WTC11 (cell line): Measurements from ENCODE around the gene DYDC1. TPM values are rescaled to one million over a fixed set of nuclear protein-coding genes. Genes with fewer than 3 reads are reported as not detected.

Experiments used
- ATAC-seq: fragments of 200-7000 bp; cut with Tn5 transposase; 2 replicates; pipeline ENCODE4 v1.10.0; 2021; ENCODE audit warnings: mild to moderate bottlenecking, moderate library complexity
- CTCF ChIA-PET: fragments of 300-600 bp; sonication (Branson Sonifier 250); formaldehyde crosslinking; loops from one replicate; lab custom pipeline; 2021; ENCODE audit warnings: antibody characterized with exemption; lab: Charles Lee
- POLR2A ChIA-PET: fragments of 350-600 bp; sonication (Branson Sonifier 250); formaldehyde crosslinking; loops from one replicate; lab custom pipeline; 2021; ENCODE audit warnings: antibody characterized with exemption; lab: Charles Lee
- DNase-seq: peaks from one replicate; pipeline ENCODE4 v3.0.0; 2021; ENCODE audit warnings: low spot score
- H3K27ac Mint-ChIP-seq: 2 replicates; pipeline ENCODE4 v1.8.0; 2021; ENCODE audit warnings: mixed read lengths
- H3K27me3 Mint-ChIP-seq: 2 replicates; pipeline ENCODE4 v1.8.0; 2021; ENCODE audit warnings: low read depth, mild to moderate bottlenecking, moderate library complexity, mixed read lengths
- H3K36me3 Mint-ChIP-seq: 2 replicates; pipeline ENCODE4 v1.8.0; 2021; ENCODE audit warnings: mixed read lengths
- H3K4me1 Mint-ChIP-seq: 2 replicates; pipeline ENCODE4 v1.8.0; 2022; ENCODE audit warnings: mixed read lengths
- H3K4me3 Mint-ChIP-seq: 2 replicates; pipeline ENCODE4 v1.8.0; 2021; ENCODE audit warnings: mild to moderate bottlenecking, moderate library complexity, mixed read lengths
- H3K9me3 Mint-ChIP-seq: 2 replicates; pipeline ENCODE4 v1.8.0; 2021; ENCODE audit warnings: mixed read lengths
- ATF6 ChIP-seq: sonication (generic); formaldehyde crosslinking; IDR thresholded peaks from 2 replicates; pipeline ENCODE4 v1.8.1; 2023; ENCODE audit warnings: mild to moderate bottlenecking, missing genetic modification reagents
- CTCF ChIP-seq: fragments of 200-600 bp; IDR thresholded peaks from 2 replicates; pipeline ENCODE4 v1.8.0; 2022; ENCODE audit warnings: antibody characterized with exemption
- ELF4 ChIP-seq: sonication (generic); formaldehyde crosslinking; IDR thresholded peaks from 2 replicates; pipeline ENCODE4 v1.8.1; 2022; ENCODE audit warnings: low read depth, mild to moderate bottlenecking, moderate library complexity, missing genetic modification reagents
- ERG ChIP-seq: fragments of 250-450 bp; sonication (Bioruptor Pico); IDR thresholded peaks from 2 replicates; pipeline ENCODE4 v1.8.0; 2021; ENCODE audit warnings: mild to moderate bottlenecking
- GABPB1 ChIP-seq: sonication (generic); formaldehyde crosslinking; IDR thresholded peaks from 2 replicates; pipeline ENCODE4 v1.8.1; 2023; ENCODE audit warnings: mild to moderate bottlenecking, missing genetic modification reagents
- GTF2I ChIP-seq: fragments of 250-450 bp; sonication (Bioruptor Pico); conservative IDR thresholded peaks from 2 replicates; pipeline ENCODE4 v1.4.0; 2021; ENCODE audit warnings: mild to moderate bottlenecking
- MAX ChIP-seq: sonication (generic); formaldehyde crosslinking; IDR thresholded peaks from 2 replicates; pipeline ENCODE4 v1.8.0; 2022; ENCODE audit warnings: mild to moderate bottlenecking, missing genetic modification reagents
- NFE2L1 ChIP-seq: sonication (generic); formaldehyde crosslinking; IDR thresholded peaks from 2 replicates; pipeline ENCODE4 v1.8.1; 2023; ENCODE audit warnings: missing genetic modification reagents
- NR1H2 ChIP-seq: sonication (generic); formaldehyde crosslinking; IDR thresholded peaks from 2 replicates; pipeline ENCODE4 v1.9.0; 2021; ENCODE audit warnings: mild to moderate bottlenecking, moderate library complexity, missing genetic modification reagents
- TP53 ChIP-seq: sonication (generic); formaldehyde crosslinking; IDR thresholded peaks from 2 replicates; pipeline ENCODE4 v1.8.1; 2023; ENCODE audit warnings: mild to moderate bottlenecking, missing genetic modification reagents
- ZMAT4 ChIP-seq: fragments of 250-450 bp; sonication (Bioruptor Pico); IDR thresholded peaks from 2 replicates; pipeline ENCODE4 v1.9.0; 2021; ENCODE audit warnings: mild to moderate bottlenecking
- ZNF232 ChIP-seq: sonication (generic); formaldehyde crosslinking; IDR thresholded peaks from 2 replicates; pipeline ENCODE4 v1.8.0; 2022; ENCODE audit warnings: mild to moderate bottlenecking, missing genetic modification reagents
- ZNF317 ChIP-seq: sonication (generic); formaldehyde crosslinking; IDR thresholded peaks from 2 replicates; pipeline ENCODE4 v1.8.1; 2023; ENCODE audit warnings: low read depth, mild to moderate bottlenecking, moderate library complexity, missing genetic modification reagents, borderline replicate concordance
- ZNF416 ChIP-seq: fragments of 250-450 bp; sonication (Bioruptor Pico); IDR thresholded peaks from 2 replicates; pipeline ENCODE4 v1.9.0; 2021; ENCODE audit warnings: mild to moderate bottlenecking, inconsistent platforms
- ZNF425 ChIP-seq: fragments of 250-450 bp; sonication (Bioruptor Pico); conservative IDR thresholded peaks from 2 replicates; pipeline ENCODE4 v1.9.0; 2021; ENCODE audit warnings: mild to moderate bottlenecking
- ZNF532 ChIP-seq: fragments of 250-450 bp; sonication (Bioruptor Pico); IDR thresholded peaks from 2 replicates; pipeline ENCODE4 v1.9.0; 2021; ENCODE audit warnings: mild to moderate bottlenecking, borderline replicate concordance
- total RNA-seq: library from RNA; stranded (reverse); gene quantifications from 3 replicates; pipeline ENCODE4 v1.2.3, GENCODE V29; 2021

DYDC1 gene
- total RNA-seq, 1 experiment from 2014 or later = 0.52 TPM

- peaks cover 3% of the 10 kb centered on the region for H3K9me3 Mint-ChIP-seq
- ATAC-seq (no peak), DNase-seq (no peak)
- peaks cover 9% of the 10 kb centered on the region for H3K4me1 Mint-ChIP-seq
- no peak overlapping the region for H3K27ac Mint-ChIP-seq
- no peak overlapping the region for H3K4me3 Mint-ChIP-seq
- H3K27me3 Mint-ChIP-seq = peaks cover 3% of the 10 kb centered on the region; the same call in 1 of the 2 replicates
- CTCF ChIA-PET = no interaction called here
- no peaks in the 10 kb centered on the region for H3K36me3 Mint-ChIP-seq
- POLR2A ChIA-PET = no interaction called here
- TF ChIP-seq ZNF232 (no peak), ZNF317 (CRISPR knock-in tag) (no peak), ERG (CRISPR knock-in tag) (no peak), NFE2L1 (CRISPR knock-in tag) (no peak), NR1H2 (CRISPR knock-in tag) (no peak), GABPB1 (CRISPR knock-in tag) (no peak), TP53 (CRISPR knock-in tag) (no peak), ZMAT4 (CRISPR knock-in tag) (no peak), GTF2I (CRISPR knock-in tag) (no peak), CTCF (no peak), ZNF425 (no peak), ATF6 (CRISPR knock-in tag) (no peak)
Measured at GRCh38 chr10:80321183-80321582, 35.4 kb downstream of the DYDC1 start.

GRCh38 chr10:80320377-80320776, 36.2 kb downstream of the DYDC1 start:
- Mint-ChIP-seq H3K36me3 (no peaks in the 10 kb centered on the region), H3K4me3 (no peak overlapping the region), H3K27ac (no peak overlapping the region), H3K27me3 (peaks cover 4% of the 10 kb centered on the region; the same call in 1 of the 2 replicates), H3K9me3 (peaks cover 7% of the 10 kb centered on the region)
- ChIA-PET CTCF (no interaction called here), POLR2A (no interaction called here)
- ATAC-seq = no peak
- TF ChIP-seq ZMAT4 (CRISPR knock-in tag) = no peak
- TF ChIP-seq ELF4 (CRISPR knock-in tag) = no peak
- TF ChIP-seq ZNF416 (CRISPR knock-in tag) = no peak
- TF ChIP-seq ZNF532 (CRISPR knock-in tag) = no peak
- no peak for TF ChIP-seq MAX (CRISPR knock-in tag)
- no peak for TF ChIP-seq ZNF425
- TF ChIP-seq, all 79 proteins: peak for 0
- peaks cover 8% of the 10 kb centered on the region for H3K4me1 Mint-ChIP-seq
- no peak for DNase-seq
